T-helper 9 cell (primary cell): ENCODE data around the gene MAP2K7.
"Not testable (repeated sequence)": the region's sequence is repeated elsewhere in the genome, so short reads cannot be mapped to it uniquely, and the experiment has no call there.

ENCODE experiments used
- DNase-seq: peaks from one replicate; pipeline ENCODE4 v3.0.0-alpha.2; 2020

Gene MAP2K7

DNA sequence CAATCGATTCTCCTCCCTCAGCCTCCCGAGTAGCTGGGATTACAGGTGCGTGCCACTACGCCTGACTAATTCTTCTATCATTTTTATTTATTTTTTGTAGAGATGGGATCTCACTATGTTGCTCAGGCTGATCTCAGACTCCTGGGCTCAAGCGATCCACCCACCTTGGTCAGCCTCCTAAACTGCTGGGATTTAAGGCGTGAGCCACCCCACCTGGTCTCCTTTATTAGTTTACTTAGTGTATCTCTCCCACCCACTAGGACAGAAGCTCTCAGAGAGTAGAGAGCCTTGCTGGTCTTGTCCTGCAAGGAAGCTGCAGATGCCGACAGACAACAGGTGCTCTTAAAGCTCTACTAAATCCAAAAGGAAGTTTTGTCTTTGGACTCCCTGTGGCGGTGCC lies 17.9 kb upstream of the MAP2K7 start:
- DNase-seq: no peak

DNA sequence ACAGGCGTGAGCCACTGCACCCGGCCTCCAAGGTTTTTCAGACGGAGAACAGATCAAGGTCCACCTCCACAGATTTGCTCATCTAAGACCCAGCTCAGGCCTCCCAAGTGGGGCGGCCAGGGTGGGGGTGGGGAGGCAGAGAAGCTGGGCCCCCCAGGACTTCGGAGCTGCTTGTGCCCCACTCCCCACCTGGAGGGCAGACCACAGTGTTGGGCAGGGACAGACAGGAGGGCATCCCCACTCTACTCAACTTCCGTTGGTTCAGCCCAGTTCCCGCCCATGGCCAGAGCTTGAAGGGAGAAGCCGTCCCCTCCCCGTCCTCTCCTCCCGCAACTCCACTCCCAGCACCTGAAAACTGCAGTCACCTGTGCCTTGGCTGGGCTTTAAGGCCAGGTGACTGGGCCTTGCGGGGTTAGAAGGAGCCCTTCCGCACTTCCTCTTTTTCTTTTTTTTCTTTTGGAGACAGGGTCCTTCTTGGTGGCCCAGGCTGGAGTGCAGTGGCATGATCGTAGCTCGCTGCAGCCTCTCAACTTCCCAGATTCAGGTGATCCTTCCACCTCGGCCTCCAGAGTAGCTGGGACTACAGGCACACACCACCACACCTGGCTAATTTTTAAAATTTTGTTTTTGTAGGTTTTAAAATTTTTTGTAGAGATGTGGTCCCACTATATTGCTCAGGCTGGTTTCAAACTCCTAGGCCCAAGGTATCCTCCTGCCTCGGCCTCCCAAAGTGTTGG lies 16.1 kb upstream of the MAP2K7 start:
- DNase-seq: no peak

DNA sequence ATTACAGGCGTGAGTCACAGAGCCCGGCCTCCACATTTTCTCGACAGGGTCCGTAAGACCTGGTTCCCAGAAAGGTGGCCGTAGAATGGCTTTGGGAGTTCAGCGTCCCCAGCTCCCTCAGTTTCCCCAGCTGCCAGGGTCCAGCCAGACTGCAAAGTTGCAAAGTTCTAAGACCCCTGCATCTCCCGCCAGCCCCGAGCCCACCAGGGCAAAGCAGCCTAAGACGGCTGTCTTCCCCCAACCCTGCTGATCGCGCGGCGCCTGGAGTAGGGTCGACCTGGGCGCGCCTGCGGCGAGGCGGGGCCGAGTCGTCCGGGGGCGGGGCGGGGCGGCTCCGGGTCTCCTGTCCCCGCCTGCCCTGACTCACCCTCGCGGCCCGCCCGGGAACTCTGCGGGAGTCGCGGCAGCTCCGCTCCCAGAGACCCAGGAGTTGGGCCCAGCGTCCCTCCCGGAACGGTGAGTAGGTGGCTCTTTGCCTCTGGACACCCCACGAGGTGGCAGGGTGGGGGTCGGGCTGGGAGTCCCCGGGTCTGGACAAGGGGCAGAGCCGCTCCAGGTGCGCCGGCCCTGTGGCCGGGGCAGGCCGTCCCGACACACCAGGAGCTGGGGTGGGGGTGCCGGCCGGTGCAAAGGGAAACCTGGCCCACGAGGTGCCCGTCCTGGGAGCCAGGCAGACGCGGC lies 15.4 kb upstream of the MAP2K7 start, which contains the start of gene LRRC8E:
TSS of gene LRRC8E (plus strand) at position 366 of the 681 bp plus-strand sequence. CDS start 7,094 bp downstream, outside the sequence.
- DNase-seq: no peak

DNA sequence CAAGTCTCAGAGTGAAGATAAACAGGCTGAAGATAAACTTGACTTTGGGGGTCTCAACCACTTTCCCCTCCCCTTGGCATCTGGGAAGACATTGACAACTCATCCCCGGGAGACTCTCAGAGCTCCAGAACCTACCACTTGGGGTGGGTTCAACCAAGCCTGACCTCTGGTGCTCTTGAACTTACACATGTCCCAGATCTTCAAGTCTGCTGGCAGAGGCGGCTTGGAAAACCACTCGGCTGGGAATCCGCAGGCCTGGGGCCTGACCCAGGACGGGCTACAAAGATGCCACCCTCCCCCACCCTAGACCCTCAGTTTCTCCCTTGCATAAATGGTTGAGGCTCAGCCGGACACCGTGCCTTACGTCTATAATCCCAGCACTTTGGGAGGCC lies 14.9 kb upstream of the MAP2K7 start:
- no peak for DNase-seq

DNA sequence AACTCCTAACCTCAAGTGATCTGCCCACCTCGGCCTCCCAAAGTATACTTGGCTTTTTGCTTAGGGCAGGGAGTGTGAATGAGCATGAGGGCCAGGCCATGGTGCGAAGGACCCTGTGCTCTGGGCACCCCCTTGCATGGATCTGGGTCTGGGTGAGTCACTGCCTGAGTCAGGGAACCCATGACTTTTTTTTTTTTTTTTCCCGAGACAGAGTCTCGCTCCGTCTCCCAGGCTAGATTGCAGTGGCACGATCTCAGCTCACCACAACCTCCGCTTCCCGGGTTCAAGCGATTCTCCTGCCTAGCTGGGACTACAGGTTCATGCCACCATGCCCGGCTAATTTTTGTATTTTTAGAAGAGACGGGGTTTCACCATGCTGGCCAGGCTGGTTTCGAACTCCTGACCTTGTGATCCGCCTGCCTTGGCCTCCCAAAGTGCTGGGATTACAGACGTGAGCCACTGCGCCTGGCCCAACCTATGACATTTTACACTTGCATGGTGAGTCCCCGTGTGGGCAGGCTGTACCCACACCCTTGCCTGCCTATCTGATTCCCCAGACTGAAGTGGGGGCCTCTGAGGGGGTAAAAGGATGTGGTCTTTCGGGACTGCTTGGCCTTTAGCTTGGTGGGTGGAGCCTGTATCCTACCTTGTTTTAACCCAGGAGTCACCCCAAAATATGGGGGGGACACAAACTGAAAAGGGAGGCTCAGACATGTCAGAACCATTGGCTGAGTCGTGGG lies 10.1 kb upstream of the MAP2K7 start:
- not testable (repeated sequence) for DNase-seq

DNA sequence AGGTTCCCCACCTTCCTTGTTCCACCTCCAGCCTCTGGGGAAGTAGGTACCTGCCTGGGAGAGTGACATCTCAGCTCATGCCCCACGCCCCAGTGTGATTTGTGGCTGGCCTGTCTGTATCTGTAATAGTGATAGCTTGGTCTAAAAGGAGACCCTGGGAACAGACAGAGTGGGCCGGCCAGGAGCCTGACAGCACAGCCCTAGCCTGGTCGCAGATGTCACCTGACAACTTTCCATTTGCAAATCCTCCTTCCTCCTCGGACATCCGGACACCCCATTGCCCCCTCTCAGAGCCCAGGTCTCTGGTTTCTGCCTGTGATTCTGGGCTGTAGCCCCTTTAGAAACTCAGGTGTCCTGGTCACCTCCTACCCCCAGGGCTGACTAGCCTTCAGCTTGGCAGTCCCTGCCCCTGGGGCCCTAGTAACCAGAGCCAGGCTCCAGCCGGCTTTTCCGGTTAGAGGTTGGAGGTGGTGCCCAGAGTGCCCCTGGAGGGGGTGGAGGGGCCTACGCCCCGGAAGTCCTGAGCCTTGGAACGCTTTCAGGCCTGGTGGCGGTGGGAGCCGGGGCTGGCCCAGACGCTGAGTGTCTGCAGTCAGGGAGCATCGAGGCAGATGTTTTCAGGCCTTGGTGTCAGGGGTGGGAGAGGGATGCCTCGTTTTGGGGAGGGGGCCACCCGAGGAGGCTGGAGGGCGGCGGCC lies 8.9 kb upstream of the MAP2K7 start:
- no peak for DNase-seq

DNA sequence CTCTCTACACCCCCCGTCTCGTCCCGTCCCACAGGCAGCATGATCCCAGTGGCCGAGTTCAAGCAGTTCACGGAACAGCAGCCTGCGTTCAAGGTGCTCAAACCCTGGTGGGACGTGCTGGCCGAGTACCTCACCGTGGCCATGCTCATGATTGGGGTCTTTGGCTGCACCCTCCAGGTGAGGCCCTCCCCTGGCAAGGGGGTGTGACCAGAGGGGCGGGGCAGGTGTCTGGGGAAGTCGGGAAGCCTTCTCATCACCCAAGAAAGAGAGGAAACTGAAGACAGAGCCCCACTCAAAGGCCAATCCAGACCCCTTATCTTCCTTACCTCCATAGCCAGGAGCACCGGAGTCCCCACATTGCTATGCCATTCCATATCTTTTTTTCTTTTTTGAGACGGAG lies 8.1 kb upstream of the MAP2K7 start:
- DNase-seq: no peak

DNA sequence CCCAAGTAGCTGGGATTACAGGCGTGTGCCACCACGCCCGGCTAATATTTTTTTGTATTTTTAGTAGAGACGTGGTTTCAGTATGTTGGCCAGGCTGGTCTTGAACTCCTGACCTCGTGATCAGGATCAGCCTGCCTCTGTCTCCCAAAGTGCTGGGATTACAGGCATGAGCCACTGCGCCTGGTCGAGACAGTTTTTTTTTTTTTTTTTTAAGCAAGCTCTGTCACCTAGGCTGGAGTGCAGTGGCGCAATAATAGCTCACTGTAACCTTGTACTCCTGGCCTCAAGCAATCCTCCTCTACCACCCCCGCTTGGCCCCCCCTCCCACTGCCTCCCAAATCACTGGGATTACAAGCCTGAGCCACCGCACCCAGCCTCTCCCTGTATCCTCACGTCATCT lies 6.4 kb upstream of the MAP2K7 start:
- DNase-seq: no peak

DNA sequence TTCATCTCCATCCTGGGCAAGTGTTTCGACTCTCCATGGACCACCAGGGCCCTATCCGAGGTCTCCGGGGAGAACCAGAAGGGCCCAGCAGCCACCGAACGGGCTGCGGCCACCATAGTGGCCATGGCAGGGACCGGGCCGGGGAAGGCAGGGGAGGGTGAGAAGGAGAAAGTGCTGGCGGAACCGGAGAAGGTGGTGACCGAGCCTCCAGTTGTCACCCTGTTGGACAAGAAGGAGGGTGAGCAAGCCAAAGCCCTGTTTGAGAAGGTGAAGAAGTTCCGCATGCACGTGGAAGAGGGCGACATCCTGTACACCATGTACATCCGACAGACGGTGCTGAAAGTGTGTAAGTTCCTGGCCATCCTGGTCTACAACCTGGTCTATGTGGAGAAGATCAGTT lies 4.7 kb upstream of the MAP2K7 start:
- DNase-seq: no peak

DNA sequence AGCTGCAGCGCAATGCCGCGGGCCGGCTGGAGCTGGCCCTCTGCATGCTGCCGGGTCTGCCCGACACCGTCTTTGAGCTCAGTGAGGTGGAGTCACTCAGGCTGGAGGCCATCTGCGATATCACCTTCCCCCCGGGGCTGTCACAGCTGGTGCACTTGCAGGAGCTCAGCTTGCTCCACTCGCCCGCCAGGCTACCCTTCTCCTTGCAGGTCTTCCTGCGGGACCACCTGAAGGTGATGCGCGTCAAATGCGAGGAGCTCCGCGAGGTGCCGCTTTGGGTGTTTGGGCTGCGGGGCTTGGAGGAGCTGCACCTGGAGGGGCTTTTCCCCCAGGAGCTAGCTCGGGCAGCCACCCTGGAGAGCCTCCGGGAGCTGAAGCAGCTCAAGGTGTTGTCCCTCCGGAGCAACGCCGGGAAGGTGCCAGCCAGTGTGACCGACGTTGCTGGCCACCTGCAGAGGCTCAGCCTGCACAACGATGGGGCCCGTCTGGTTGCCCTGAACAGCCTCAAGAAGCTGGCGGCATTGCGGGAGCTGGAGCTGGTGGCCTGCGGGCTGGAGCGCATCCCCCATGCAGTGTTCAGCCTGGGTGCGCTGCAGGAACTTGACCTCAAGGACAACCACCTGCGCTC lies 3.8 kb upstream of the MAP2K7 start:
- DNase-seq: no peak

DNA sequence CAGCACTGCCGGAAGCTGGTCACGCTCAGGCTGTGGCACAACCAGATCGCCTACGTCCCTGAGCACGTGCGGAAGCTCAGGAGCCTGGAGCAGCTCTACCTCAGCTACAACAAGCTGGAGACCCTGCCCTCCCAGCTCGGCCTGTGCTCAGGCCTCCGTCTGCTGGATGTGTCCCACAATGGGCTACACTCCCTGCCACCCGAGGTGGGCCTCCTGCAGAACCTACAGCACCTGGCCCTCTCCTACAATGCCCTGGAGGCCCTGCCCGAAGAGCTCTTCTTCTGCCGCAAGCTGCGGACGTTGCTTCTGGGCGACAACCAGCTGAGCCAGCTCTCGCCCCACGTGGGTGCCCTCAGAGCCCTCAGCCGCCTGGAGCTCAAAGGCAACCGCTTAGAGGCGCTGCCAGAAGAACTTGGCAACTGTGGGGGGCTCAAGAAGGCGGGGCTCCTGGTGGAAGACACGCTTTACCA lies 3.2 kb upstream of the MAP2K7 start:
- no peak for DNase-seq

DNA sequence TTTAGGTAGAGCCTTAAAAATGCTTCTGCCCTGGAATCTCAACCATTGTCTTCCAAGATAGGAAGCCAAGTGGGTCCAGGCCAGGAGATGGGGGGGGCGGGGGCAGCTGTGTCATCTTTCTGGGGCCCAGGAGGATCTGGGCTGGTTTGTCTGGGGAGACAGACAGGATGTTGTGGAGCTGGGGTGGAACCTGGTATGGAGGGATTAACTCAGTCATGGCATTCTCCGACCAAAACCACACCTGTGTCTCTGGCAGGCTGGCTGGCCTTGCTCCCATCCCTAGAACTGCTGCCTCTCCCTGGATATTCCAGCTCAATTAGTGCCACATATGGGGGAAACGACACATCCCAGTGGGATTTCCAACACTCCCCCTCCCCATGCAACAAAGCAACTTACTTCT lies 2.7 kb upstream of the MAP2K7 start:
- DNase-seq: no peak

DNA sequence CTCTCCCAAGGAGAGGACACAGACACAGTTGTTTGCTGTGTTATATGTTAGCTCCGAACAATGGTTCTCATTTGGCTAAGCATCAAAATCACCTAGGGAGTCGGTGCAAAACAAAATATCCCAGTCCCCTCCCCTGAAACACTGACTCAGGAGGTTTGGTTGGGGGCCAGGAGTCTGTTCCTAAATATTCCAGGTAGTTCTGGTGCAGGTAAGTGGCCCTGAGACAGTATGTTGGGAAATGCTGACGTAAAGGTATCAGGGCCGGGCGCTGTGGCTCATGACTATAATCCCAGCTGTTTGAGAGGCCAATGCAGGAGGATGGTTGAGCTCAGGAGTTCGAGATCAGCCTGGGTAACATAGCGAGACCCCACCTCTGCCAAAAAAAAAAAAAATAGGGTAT lies 2.3 kb upstream of the MAP2K7 start:
- DNase-seq: no peak

DNA sequence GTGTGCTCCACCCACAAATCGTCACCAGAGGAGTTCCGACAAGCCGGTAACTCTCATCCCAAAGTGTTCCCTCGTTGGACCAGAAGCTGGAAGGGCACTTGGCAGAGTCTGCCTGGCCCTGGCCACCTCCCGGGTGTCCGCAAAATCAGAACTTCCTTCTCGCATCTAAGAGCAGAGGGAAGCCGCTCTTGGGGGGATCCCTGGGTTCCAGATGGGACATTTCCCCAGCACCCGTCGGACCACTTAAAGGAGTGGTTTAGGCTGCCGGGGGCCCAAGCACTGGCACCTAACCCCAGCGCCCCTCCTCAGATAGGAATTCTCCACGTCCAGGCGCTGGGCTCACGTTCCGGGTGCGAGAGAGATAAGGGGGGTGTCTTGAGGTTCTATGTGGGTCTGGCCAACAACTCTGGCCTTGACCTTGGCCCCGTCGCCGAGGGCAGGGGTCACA lies 857 bp upstream of the MAP2K7 start:
- DNase-seq: no peak

DNA sequence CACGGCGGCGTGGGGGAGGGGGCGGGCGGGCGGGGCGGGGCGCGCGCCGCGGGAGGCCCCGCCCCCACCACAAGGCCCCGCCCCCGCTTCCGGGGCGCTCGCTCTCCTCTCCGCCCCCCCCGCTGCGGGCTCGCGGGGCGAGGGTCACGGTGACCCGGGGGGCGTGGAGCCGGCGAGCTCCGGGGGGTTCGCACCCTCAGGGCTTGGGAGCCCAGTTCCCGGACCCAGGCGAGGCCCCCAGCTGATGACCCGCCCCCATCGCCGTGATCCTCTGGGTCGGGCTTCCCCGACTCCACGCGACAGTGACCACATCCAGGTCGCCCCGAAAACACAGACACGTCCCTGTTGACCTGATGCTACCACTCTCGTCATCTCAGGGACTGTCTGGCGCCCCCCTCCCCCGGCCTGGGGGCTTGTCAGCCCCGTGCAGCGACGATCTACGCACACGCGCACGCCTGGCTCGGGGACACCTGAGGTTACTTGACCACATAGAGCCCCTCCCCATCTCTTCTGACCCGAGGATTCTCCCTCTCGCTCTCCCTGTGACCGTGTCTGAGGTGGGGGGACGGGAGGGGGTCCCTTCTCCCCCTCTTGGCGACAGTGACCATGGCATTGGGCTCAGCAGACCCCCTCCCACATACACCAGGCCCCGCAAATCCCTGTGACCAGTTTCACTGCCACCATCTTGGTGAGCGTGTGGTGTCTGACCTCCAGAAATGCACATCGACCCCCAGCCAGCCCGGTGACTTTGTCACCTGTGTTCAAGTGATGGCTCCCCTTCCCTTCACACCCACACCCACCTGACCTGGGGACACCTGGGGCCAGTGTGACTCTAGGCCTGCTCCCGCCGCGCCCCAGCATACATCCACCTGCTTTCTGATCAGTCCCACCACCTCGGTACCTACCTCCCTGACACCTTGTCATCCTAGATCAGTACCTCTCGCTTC lies 670 bp downstream of the MAP2K7 start:
- peak; percentile 73 for DNase-seq

DNA sequence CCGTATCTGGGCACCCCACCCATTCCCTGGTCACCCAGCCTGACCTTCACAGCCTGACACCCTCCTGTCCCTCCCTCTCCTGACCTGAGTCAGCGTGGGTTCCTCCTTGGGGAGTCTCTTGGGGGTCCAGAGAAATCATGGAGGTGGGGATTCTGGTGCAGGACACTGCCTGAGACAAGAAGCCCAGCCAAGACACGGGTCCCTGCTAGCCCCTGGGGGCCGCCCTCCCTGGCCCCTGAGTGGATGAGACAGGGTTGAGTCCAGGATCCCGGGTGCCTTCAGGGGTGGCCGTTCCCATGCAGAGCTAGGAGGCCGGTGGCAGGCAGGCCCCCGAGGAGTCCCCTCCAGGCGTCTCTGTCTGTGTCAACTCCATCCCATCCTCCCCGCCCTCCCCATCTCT lies 1.6 kb downstream of the MAP2K7 start:
- DNase-seq: no peak

DNA sequence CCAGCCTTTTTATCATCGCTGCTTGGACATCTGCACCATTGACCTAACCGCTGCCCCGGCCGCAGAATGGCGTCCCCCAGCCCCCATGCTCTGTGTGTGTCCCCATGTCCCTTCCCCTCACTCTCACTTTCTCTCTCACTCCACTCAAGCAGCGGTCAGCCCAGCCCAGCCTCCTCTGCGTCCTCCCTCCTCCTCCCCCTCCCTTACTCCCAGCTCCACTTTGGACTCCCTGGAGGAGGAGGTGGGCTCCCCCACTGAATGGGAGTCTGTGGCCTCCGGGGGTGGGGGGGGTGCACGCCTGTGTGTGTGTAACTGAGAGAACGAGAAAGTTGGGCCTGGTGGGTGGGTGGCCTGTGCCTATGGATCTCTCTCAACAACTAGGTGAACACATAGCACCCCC lies 2.2 kb downstream of the MAP2K7 start:
- no peak for DNase-seq

DNA sequence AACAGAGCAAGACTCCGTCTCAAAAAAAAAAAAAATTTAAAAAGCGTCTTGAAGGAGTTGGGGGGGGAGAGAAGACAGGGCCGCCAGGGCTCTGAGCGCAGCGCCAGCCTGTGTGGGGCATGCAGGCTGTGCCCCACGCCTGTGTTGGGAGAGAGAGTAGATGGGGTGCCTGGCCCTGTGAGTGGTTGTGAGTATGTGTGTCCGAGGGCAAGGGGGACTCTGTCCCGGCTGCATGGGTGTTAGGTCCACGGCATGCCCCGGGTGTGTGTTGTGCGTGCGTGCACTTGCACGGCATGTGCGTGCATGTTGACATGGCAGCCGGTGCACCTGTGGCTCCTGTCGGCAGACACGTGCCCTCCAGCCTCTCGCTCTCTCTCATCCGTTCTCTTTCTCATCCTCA lies 3.4 kb downstream of the MAP2K7 start:
- no peak for DNase-seq

DNA sequence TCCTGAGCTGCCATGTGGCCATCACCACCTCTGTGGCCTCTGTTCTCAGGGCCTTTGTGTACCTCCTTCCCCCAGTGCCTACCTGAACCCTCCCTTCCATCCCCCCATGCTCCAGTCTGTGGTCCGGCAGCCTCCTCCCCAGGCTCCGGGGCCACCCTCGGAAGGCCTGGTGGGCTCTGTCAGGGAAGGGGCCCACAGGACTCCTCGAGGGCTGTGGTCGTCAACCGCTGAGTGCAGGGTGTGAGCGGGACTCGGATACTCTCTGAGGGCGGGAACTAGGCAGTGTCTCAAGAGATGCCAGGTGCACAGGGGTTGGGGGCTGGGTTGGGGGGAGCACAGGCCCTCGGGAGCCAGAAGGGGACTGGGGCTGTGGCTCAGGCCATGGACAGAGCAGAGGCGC lies 3.9 kb downstream of the MAP2K7 start:
- DNase-seq: no peak

DNA sequence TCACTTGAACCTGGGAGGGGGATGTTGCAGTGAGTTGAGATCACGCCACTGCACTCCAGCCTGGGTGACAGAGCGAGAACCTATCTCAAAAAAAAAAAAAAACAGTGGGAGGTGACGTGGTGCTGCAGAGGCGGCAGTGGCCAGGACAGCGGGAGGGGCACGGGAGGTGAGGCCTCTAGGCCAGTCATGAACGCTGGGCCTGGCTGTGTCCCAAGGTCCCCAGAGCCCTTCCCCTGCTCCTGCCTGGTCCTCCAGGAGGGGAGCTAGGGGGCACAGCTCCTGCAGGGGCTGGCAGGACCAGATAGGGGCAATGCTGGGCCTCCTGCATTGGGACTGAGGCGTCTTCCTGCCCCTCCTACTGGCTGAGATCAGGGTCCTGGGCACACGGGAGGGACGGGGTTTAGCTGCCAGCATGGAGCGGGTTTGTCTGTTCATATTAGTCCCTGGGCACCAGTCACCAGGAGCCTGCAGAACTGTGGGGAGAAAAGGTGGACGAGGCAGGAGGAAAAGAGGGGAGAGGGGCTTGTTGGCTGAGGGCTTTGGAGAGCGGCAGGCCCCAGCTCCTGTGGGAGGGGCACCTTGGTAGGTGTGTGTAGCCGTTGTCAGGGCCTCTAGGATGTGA lies 4.5 kb downstream of the MAP2K7 start:
- DNase-seq: no peak
